A549 (cell line): Measurements from ENCODE around the gene ZNF367. TPM values are rescaled to one million over a fixed set of nuclear protein-coding genes. Genes with fewer than 3 reads are reported as not detected.

Experiments used
- ATAC-seq, 2 experiments: fragments of 200-7000 bp in 1 of 2; fragments of >200 bp in 1 of 2; cut with Nextera tagmentation in 1 of 2; cut with Tn5 transposase in 1 of 2; 3 replicates each; pipeline versions ENCODE4 v1.8.0 to v1.9.1; 2018 to 2020; ENCODE audit warnings: mild to moderate bottlenecking in 1 of 2, moderate library complexity in 1 of 2
- CTCF ChIA-PET: fragments of 300-600 bp; sonication (Branson Sonifier 250); formaldehyde crosslinking; extraction: SDS; loops from one replicate; lab custom pipeline; 2021; ENCODE audit warnings: antibody characterized with exemption, inconsistent platforms; lab: Yijun Ruan, JAX
- POLR2A ChIA-PET: fragments of 350-600 bp; formaldehyde crosslinking; extraction: SDS; loops from one replicate; lab custom pipeline; 2021; ENCODE audit warnings: antibody characterized with exemption, inconsistent platforms; lab: Yijun Ruan, JAX
- DNase-seq, 2 experiments: peaks; one replicate each; pipeline versions ENCODE4 v3.0.0 to v3.0.0-alpha.2; 2011 to 2016; ENCODE audit warnings: low read depth in 1 of 2, low spot score in 1 of 2
- FAIRE-seq: peaks from 2 replicates; lab custom pipeline; 2011; peaks lifted over from hg19 to GRCh38; lab: Jason Lieb, UNC
- H3K27ac ChIP-seq, 2 experiments: fragments of >200 bp; sonication (Bioruptor Twin); formaldehyde crosslinking; 3 replicates each; pipeline ENCODE4 v1.5.1; 2016 to 2017
- H3K4me1 ChIP-seq: fragments of >200 bp; sonication (Bioruptor Twin); formaldehyde crosslinking; 3 replicates; pipeline ENCODE4 v1.6.1; 2016
- H3K4me2 ChIP-seq: fragments of >200 bp; sonication (Bioruptor Twin); formaldehyde crosslinking; 3 replicates; pipeline ENCODE4 v1.6.1; 2016
- H3K4me3 ChIP-seq: fragments of >200 bp; sonication (Bioruptor Twin); formaldehyde crosslinking; 3 replicates; pipeline ENCODE4 v1.5.1; 2016
- H3K9me3 ChIP-seq: fragments of >200 bp; sonication (Bioruptor Twin); formaldehyde crosslinking; 3 replicates; pipeline ENCODE4 v1.6.1; 2016
- BHLHE40 ChIP-seq: IDR thresholded peaks from 2 replicates; pipeline ENCODE4 v1.6.1; 2012; ENCODE audit warnings: low read depth, low read length, inconsistent platforms
- CBX2 ChIP-seq: fragments of 200-600 bp; sonication (generic); IDR thresholded peaks from 2 replicates; pipeline ENCODE4 v1.6.1; 2016; ENCODE audit warnings: low read depth, mild to moderate bottlenecking, borderline replicate concordance
- CBX8 ChIP-seq: fragments of 200-600 bp; sonication (generic); IDR thresholded peaks from 2 replicates; pipeline ENCODE4 v1.6.1; 2016
- CHD4 ChIP-seq: fragments of 200-600 bp; sonication (generic); IDR thresholded peaks from 2 replicates; pipeline ENCODE4 v1.6.1; 2016; ENCODE audit warnings: antibody characterized with exemption, mild to moderate bottlenecking, borderline replicate concordance
- EHF ChIP-seq: fragments of 250-450 bp; sonication (Bioruptor Pico); IDR thresholded peaks from 2 replicates; pipeline ENCODE4 v1.5.0; 2020; ENCODE audit warnings: mild to moderate bottlenecking
- EHMT2 ChIP-seq: fragments of 200-600 bp; sonication (generic); IDR thresholded peaks from 2 replicates; pipeline ENCODE4 v1.6.1; 2016; ENCODE audit warnings: antibody characterized with exemption, low read depth, mild to moderate bottlenecking, moderate library complexity
- ELK1 ChIP-seq: fragments of 150-350 bp; IDR thresholded peaks from 2 replicates; pipeline ENCODE4 v1.6.1; 2014; ENCODE audit warnings: low read depth, mild to moderate bottlenecking, low read length
- ESRRA ChIP-seq: fragments of 150-350 bp; IDR thresholded peaks from 2 replicates; pipeline ENCODE4 v1.6.1; 2014; ENCODE audit warnings: mild to moderate bottlenecking, low read length, borderline replicate concordance
- GATA3 ChIP-seq: IDR thresholded peaks from 2 replicates; pipeline ENCODE4 v1.6.1; 2012; ENCODE audit warnings: borderline replicate concordance
- HDAC2 ChIP-seq: fragments of 200-600 bp; sonication (generic); IDR thresholded peaks from 2 replicates; pipeline ENCODE4 v1.6.1; 2016
- HMGXB4 ChIP-seq: fragments of 250-450 bp; sonication (Bioruptor Pico); IDR thresholded peaks from 2 replicates; pipeline ENCODE4 v1.5.0; 2021; ENCODE audit warnings: mild to moderate bottlenecking, moderate library complexity, borderline replicate concordance
- HOXB13 ChIP-seq: fragments of 250-450 bp; sonication (Bioruptor Pico); IDR thresholded peaks from 2 replicates; pipeline ENCODE4 v1.5.0; 2020; ENCODE audit warnings: low read depth, mild to moderate bottlenecking, moderate library complexity
- JUN ChIP-seq, 2 experiments: fragments of >200 bp; sonication (Bioruptor Twin); formaldehyde crosslinking; IDR thresholded peaks; 2 replicates in 1 of 2; 3 replicates in 1 of 2; pipeline ENCODE4 v1.6.1; 2016 to 2017
- JUNB ChIP-seq: fragments of >200 bp; sonication (Bioruptor Twin); formaldehyde crosslinking; IDR thresholded peaks from 2 replicates; pipeline ENCODE4 v1.6.1; 2016
- KDM5A ChIP-seq: fragments of 200-600 bp; sonication (generic); IDR thresholded peaks from 2 replicates; pipeline ENCODE4 v1.6.1; 2016; ENCODE audit warnings: antibody characterized with exemption, mild to moderate bottlenecking
- MYC ChIP-seq: IDR thresholded peaks from 2 replicates; pipeline ENCODE4 v1.6.1; 2012; ENCODE audit warnings: mild to moderate bottlenecking, inconsistent platforms, low read length, improper control_type of control experiment, borderline replicate concordance
- NPAS2 ChIP-seq: fragments of 250-450 bp; sonication (Bioruptor Pico); IDR thresholded peaks from 2 replicates; pipeline ENCODE4 v1.8.0; 2022; ENCODE audit warnings: mild to moderate bottlenecking, moderate library complexity, borderline replicate concordance
- POLR2AphosphoS2 ChIP-seq: conservative IDR thresholded peaks from 2 replicates; pipeline ENCODE4 v1.6.1; 2012; ENCODE audit warnings: low read length, improper control_type of control experiment, inconsistent platforms
- RARB ChIP-seq: fragments of 250-450 bp; sonication (Bioruptor Pico); IDR thresholded peaks from 2 replicates; pipeline ENCODE4 v1.8.0; 2021; ENCODE audit warnings: mild to moderate bottlenecking, moderate library complexity
- RCOR1 ChIP-seq: fragments of 150-350 bp; IDR thresholded peaks from 2 replicates; pipeline ENCODE4 v1.6.1; 2014; ENCODE audit warnings: antibody characterized with exemption, low read length, low read depth
- RFX5 ChIP-seq: fragments of 450-650 bp; IDR thresholded peaks from 2 replicates; pipeline ENCODE4 v1.7.1; 2014; ENCODE audit warnings: antibody characterized with exemption, mild to moderate bottlenecking, moderate library complexity
- SREBF2 ChIP-seq: fragments of 450-650 bp; IDR thresholded peaks from 2 replicates; pipeline ENCODE4 v1.6.1; 2014; ENCODE audit warnings: mild to moderate bottlenecking, moderate library complexity
- TFCP2L1 ChIP-seq: fragments of 250-450 bp; sonication (Bioruptor Pico); IDR thresholded peaks from 2 replicates; pipeline ENCODE4 v1.5.0; 2021; ENCODE audit warnings: mild to moderate bottlenecking
- ZFP36 ChIP-seq: fragments of 450-650 bp; IDR thresholded peaks from 2 replicates; pipeline ENCODE4 v1.6.1; 2014; ENCODE audit warnings: borderline replicate concordance; ENCODE audit not compliant: partially characterized antibody
- WGBS: methylation state at CpG from one replicate; pipeline ENCODE4 v1.1.6; 2017; ENCODE audit errors: missing lambda C conversion rate; 5-methylcytosine and 5-hydroxymethylcytosine counted together
- polyA plus RNA-seq, 4 experiments: library from polyadenylated mRNA; depleted of rRNA in 3 of 4; stranded (reverse); fragments of >200 nt; fragmentation: RNase III in 1 of 4; extraction: RNeasy Plus Mini Kit Qiagen cat#74134 plus additional on column Dnase treatment in 1 of 4; gene quantifications; 2 replicates in 3 of 4; 3 replicates in 1 of 4; pipeline ENCODE4 v1.2.3, GENCODE V29; 2011 to 2017

ZNF367 gene
- polyA plus RNA-seq, 2 of the 4 experiments (the other 2 are of a cell fraction): 4.8 to 8.3 TPM

GRCh38 chr9:96395964-96396363 lies 22.2 kb downstream of the ZNF367 start:
- POLR2A ChIA-PET: no interaction called here
- Histone ChIP-seq H3K4me3 (no peak overlapping the region), H3K4me2 (no peak overlapping the region), H3K4me1 (peaks cover 14% of the 10 kb centered on the region; the same call in 2 of the 3 replicates), H3K27ac (no peak overlapping the region), H3K9me3 (peaks cover 7% of the 10 kb centered on the region; the same call in 1 of the 3 replicates)
- FAIRE-seq (no peak), DNase-seq (no peak), ATAC-seq (no peak)
- WGBS: 89% methylated on average over 2 of the region's 2 CpGs
- TF ChIP-seq JUNB (no peak), EHF (CRISPR knock-in tag) (no peak), SREBF2 (no peak), RFX5 (no peak), HMGXB4 (CRISPR knock-in tag) (no peak), GATA3 (no peak), BHLHE40 (no peak), CHD4 (no peak), CBX2 (no peak), JUN (IDR thresholded peaks at IDR 0.05) (no peak), EHMT2 (no peak), NPAS2 (CRISPR knock-in tag) (no peak), ESRRA (no peak), POLR2AphosphoS2 (no peak), ELK1 (no peak), HOXB13 (CRISPR knock-in tag) (no peak), CBX8 (no peak), ZFP36 (no peak), RCOR1 (no peak), MYC (no peak)
- CTCF ChIA-PET: interaction anchor here (1.6 kb wide), 1 partner anchor 13 kb away, joined by 4 read pairs; no protein-coding TSS in a partner anchor

GRCh38 chr9:96394832-96395496 lies 23.2 kb downstream of the ZNF367 start:
- ATAC-seq (no peak), DNase-seq (no peak)
- no peak overlapping the region for H3K4me3 ChIP-seq
- WGBS: 94% methylated on average over 6 of the region's 6 CpGs
- H3K9me3 ChIP-seq: no peaks in the 10 kb centered on the region
- TF ChIP-seq HOXB13 (CRISPR knock-in tag) (no peak), KDM5A (no peak), TFCP2L1 (no peak), RARB (CRISPR knock-in tag) (no peak), HDAC2 (no peak)
- TF ChIP-seq, all 56 proteins: peak for 0
- CTCF ChIA-PET: interaction anchor here (1.1 to 1.6 kb wide), 2 partner anchors 12 to 14 kb away, joined by 3 to 4 read pairs; no protein-coding TSS in a partner anchor
- H3K27ac ChIP-seq: no peak overlapping the region
- H3K4me1 ChIP-seq: peaks cover 17% of the 10 kb centered on the region; the same call in 2 of the 3 replicates
- FAIRE-seq: no peak
- POLR2A ChIA-PET: interaction anchor here (0.6 to 0.7 kb wide), 2 partner anchors 11 to 12 kb away, joined by 3 to 4 read pairs; no protein-coding TSS in a partner anchor
- H3K4me2 ChIP-seq: no peak overlapping the region
